Right lobe of liver (tissue), 6 donors: ENCODE measurements around the gene HTR2C. TPM values are rescaled to one million over a fixed set of nuclear protein-coding genes. Genes with fewer than 3 reads are reported as not detected.

ENCODE experiments used
- ATAC-seq, 4 donors: fragments of 200-7000 bp; cut with Tn5 transposase; one replicate each; pipeline ENCODE4 v1.9.1; 2020; ENCODE audit warnings: mild to moderate bottlenecking in 4 of 4, moderate library complexity in 4 of 4
- DNase-seq, 3 donors: peaks; one replicate each; pipeline ENCODE4 v3.0.0-alpha.2; 2020
- H3K27ac ChIP-seq, 3 donors: fragments of 200-600 bp; one replicate each; pipeline ENCODE4 v1.8.0; 2022
- H3K27me3 ChIP-seq, 2 donors: fragments of 200-600 bp; one replicate each; pipeline ENCODE4 v1.8.0; 2022
- H3K36me3 ChIP-seq, 4 donors: fragments of 200-600 bp; sonication (generic) in 1 of 4; one replicate each; pipeline versions ENCODE4 v1.5.1 to v1.8.0; 2017 to 2022; ENCODE audit warnings: control low read depth in 1 of 4
- H3K4me1 ChIP-seq, 4 donors: fragments of 200-600 bp; sonication (generic) in 1 of 4; one replicate each; pipeline versions ENCODE4 v1.5.1 to v1.8.0; 2017 to 2022; ENCODE audit warnings: control low read depth in 1 of 4
- H3K4me3 ChIP-seq, 3 donors: fragments of 200-600 bp; one replicate each; pipeline ENCODE4 v1.8.0; 2022
- H3K9me3 ChIP-seq, 4 donors: fragments of 200-600 bp; sonication (generic) in 1 of 4; one replicate each; pipeline versions ENCODE4 v1.5.1 to v1.8.0; 2017 to 2022; ENCODE audit warnings: control low read depth in 1 of 4
- POLR2A ChIP-seq: fragments of 450-650 bp; IDR thresholded peaks from one replicate; pipeline ENCODE4 v1.6.1; 2017; ENCODE audit warnings: antibody characterized with exemption, mild to moderate bottlenecking
- WGBS: methylation state at CpG from one replicate; pipeline ENCODE4 v1.1.6; 2018; ENCODE audit warnings: low coverage, low lambda C conversion rate; ENCODE audit not compliant: insufficient coverage; ENCODE audit errors: missing lambda C conversion rate; 5-methylcytosine and 5-hydroxymethylcytosine counted together
- intact Hi-C, 2 donors: fragments of 100-400 bp; cut with DNase I; formaldehyde crosslinking; loops; one replicate each; pipeline versions ENCODE4 v1.11.2 to v1.14.1; 2022
- total RNA-seq, 6 experiments: library from RNA; depleted of rRNA in 2 of 6; stranded (reverse); fragments of >200 nt in 2 of 6; fragmentation: NEBNext Ultra II Directional in 3 of 6; extraction: Animal tissue kit (Norgen Biotek cat#: 25700) in 3 of 6; gene quantifications; one replicate each; pipeline versions ENCODE4 v1.1.0 to v1.2.4, GENCODE V29; 2016 to 2023
- TF ChIP-seq, protein P1 (sequence below), 4 donors: fragments of 200-600 bp in 3 of 4; fragments of 450-650 bp in 1 of 4; IDR thresholded peaks; one replicate each; pipeline versions ENCODE4 v1.5.1 to v1.8.0; 2016 to 2022; ENCODE audit warnings: antibody characterized with exemption in 4 of 4, mild to moderate bottlenecking in 2 of 4
- donor health status: DM: no; HTN: yes; CAD: no.
- donor health status: DM: no; HTN: no; CAD: no.
- donor health status: DM: no; HTN: no; CAD: no.
- donor health status: DM: no; HTN: yes; CAD: no.
- donor health status: DM: no; HTN: yes; CAD: no.

HTR2C gene
- total RNA-seq, 6 experiments from 2014 or later, result not detected

DNA sequence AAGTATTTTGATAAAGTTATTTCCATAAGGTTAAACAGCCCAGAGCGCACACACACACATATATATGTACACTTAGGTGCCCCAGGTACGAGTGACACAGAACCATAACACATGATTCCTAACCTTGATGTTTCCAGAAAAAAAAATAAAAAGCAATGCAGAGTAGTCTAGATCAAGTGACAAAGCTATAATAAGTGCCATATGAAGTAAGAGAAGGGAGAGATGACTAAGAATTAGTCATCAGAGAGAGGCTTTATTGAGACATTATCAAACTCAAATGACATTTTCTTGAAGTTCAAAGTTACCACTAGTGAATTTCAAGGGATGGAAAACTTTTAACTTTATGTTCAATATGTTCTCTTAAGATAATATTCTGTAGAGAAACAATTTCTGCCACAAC is 215.0 kb downstream of the HTR2C start:
- Histone ChIP-seq H3K4me1 (no peaks in the 10 kb centered on the region), H3K27ac (no peak overlapping the region), H3K4me3 (no peak overlapping the region), H3K9me3 (no peaks in the 10 kb centered on the region), H3K27me3 (no peaks in the 10 kb centered on the region), H3K36me3 (no peaks in the 10 kb centered on the region)
- ATAC-seq (no peak), DNase-seq (no peak)
- WGBS, result 39% methylated on average over 2 of the region's 2 CpGs
- TF ChIP-seq POLR2A, result no peak
- TF ChIP-seq, protein P1, sequence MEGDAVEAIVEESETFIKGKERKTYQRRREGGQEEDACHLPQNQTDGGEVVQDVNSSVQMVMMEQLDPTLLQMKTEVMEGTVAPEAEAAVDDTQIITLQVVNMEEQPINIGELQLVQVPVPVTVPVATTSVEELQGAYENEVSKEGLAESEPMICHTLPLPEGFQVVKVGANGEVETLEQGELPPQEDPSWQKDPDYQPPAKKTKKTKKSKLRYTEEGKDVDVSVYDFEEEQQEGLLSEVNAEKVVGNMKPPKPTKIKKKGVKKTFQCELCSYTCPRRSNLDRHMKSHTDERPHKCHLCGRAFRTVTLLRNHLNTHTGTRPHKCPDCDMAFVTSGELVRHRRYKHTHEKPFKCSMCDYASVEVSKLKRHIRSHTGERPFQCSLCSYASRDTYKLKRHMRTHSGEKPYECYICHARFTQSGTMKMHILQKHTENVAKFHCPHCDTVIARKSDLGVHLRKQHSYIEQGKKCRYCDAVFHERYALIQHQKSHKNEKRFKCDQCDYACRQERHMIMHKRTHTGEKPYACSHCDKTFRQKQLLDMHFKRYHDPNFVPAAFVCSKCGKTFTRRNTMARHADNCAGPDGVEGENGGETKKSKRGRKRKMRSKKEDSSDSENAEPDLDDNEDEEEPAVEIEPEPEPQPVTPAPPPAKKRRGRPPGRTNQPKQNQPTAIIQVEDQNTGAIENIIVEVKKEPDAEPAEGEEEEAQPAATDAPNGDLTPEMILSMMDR (IDR thresholded peaks at IDR 0.05), result no peak
- intact Hi-C loops, result no loop called here

DNA sequence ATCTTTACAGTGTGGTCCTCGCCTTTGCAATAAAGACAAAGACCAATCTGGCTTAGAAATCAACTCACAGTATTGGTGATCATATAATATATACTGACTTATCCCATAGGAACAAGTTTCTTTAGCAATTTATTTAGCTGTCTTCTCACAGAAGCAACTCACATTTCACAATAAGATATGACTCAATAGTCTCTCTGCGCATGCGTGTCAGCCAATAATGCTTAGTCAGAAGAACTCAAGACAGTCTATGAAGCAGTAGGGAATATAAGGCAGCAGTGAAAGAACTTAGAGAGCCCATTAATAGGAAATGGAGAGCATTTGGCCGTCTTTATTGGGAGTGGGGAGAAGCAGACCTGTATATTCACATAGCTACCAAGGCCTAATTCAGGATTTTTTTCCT is 216.8 kb downstream of the HTR2C start:
- intact Hi-C loops, result no loop called here
- no peaks in the 10 kb centered on the region for H3K36me3 ChIP-seq
- H3K4me3 ChIP-seq, result no peak overlapping the region
- no peaks in the 10 kb centered on the region for H3K27me3 ChIP-seq
- H3K4me1 ChIP-seq, result no peaks in the 10 kb centered on the region
- no peaks in the 10 kb centered on the region for H3K9me3 ChIP-seq
- TF ChIP-seq, protein P1 (IDR thresholded peaks at IDR 0.05), result no peak
- no peak for TF ChIP-seq POLR2A
- 66% methylated on average over 4 of the region's 4 CpGs for whole genome bisulfite sequencing
- H3K27ac ChIP-seq, result no peak overlapping the region
- no peak for DNase-seq
- no peak for ATAC-seq

DNA sequence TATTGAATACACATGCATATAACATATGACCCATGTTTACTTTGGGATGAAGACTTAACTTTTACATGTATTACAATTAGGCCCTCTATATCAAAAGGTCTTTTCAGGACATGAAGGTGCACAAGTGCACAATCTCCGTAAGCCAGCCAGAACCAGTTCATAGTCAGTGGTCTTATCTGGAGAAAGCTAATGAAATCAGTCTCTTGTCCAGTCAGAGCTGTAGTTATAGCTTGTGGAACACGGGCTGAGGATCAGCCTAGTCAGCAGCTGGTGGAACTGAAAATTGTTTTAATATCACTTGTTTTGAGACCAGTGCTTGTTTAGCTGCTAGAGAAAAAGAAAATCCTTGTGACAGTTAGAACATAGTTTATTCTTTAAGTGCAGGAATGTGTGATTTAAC is 235.6 kb downstream of the HTR2C start:
- 29% methylated on average over 2 of the region's 2 CpGs for WGBS
- Histone ChIP-seq H3K9me3 (no peaks in the 10 kb centered on the region), H3K27me3 (no peaks in the 10 kb centered on the region), H3K27ac (no peak overlapping the region), H3K4me1 (no peaks in the 10 kb centered on the region), H3K4me3 (no peak overlapping the region), H3K36me3 (no peaks in the 10 kb centered on the region)
- DNase-seq (no peak), ATAC-seq (no peak)
- intact Hi-C loops, result no loop called here
- TF ChIP-seq, protein P1 (IDR thresholded peaks at IDR 0.05), result no peak
- no peak for TF ChIP-seq POLR2A

DNA sequence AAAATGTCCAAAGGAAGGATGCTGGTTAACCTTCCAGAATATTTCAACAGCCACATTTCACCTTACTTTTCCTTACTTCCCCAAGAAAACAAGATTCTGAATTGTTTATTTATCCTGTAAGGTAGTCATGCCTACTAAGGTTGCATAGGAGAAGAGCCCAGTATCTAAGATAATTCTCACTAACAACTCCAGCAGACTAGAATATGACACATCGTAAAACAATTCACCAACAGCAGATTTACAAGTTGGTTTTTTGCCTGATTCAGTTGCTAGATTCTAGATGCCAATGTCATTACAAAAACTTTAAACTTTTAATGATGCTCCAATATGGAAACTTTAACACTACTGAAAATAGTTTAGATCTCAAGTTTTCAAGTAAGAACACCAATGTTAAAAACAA is 257.2 kb downstream of the HTR2C start:
- Histone ChIP-seq H3K9me3 (no peaks in the 10 kb centered on the region), H3K27me3 (no peaks in the 10 kb centered on the region), H3K27ac (no peak overlapping the region), H3K4me1 (no peaks in the 10 kb centered on the region), H3K36me3 (no peaks in the 10 kb centered on the region), H3K4me3 (no peak overlapping the region)
- ATAC-seq, result no peak
- WGBS, result 52% methylated on average over 1 of the region's 1 CpG
- intact Hi-C loops, result no loop called here
- no peak for DNase-seq
- no peak for TF ChIP-seq POLR2A
- TF ChIP-seq, protein P1 (IDR thresholded peaks at IDR 0.05), result no peak

DNA sequence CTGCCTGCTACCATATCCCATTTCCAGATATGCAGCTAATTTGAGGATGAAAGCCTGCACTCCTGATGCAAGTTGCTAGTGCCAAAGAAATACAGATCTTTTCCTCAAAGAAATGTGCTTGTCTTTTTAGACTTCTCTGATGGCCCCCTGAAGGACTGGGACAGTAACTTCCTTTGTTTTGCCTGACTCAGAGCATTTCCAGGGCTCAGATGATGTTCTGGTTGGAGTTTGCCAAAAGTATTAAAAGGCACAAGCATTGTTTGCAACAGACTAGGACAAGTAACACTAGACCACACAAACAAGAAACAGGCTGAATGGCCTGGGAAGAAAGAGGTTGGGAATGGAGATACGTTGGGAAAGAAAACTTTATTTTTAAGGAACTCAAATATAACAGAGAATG is 258.3 kb downstream of the HTR2C start:
- no peaks in the 10 kb centered on the region for H3K27me3 ChIP-seq
- no peak overlapping the region for H3K27ac ChIP-seq
- no peaks in the 10 kb centered on the region for H3K9me3 ChIP-seq
- H3K36me3 ChIP-seq, result no peaks in the 10 kb centered on the region
- intact Hi-C loops, result no loop called here
- TF ChIP-seq, protein P1 (IDR thresholded peaks at IDR 0.05), result no peak
- no peak for TF ChIP-seq POLR2A
- ATAC-seq, result no peak
- DNase-seq, result no peak
- no peak overlapping the region for H3K4me3 ChIP-seq
- 18% methylated on average over 1 of the region's 1 CpG for WGBS
- no peaks in the 10 kb centered on the region for H3K4me1 ChIP-seq
